GM12872 (cell line): ENCODE measurements around the gene MAGI2.

Experiments
- CTCF ChIP-seq: IDR thresholded peaks from 3 replicates; pipeline ENCODE4 v1.5.1; 2011; ENCODE audit warnings: low read depth, mild to moderate bottlenecking, low read length, moderate library complexity; ENCODE audit not compliant: insufficient read depth

Gene MAGI2

GRCh38 chr7:78141522-78142281, 1311.8 kb downstream of the MAGI2 start:
- TF ChIP-seq CTCF, result no peak

- no peak for TF ChIP-seq CTCF
Observed at GRCh38 chr7:78140109-78140508, 1313.4 kb downstream of the MAGI2 start.

DNA sequence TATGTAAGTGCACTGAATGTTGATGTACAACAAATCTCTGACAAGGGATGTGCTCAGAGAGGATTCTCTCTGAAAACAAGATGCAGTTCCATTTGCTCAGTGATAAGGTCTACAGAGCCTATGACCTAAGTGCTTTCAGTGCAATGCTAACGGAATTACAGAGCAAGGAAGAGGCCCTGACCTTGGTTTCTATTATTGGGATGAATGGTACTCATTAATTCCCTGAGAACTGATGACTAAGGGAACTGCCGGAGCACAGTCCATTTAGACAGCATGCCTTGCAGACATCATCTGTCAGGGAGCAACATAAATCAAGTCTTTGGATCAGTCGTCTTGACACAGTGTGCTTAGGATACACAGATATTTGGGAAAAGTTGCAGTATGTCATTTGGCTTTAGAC, 1314.1 kb downstream of the MAGI2 start:
- TF ChIP-seq CTCF, result no peak

GRCh38 chr7:78134774-78135173, 1318.7 kb downstream of the MAGI2 start:
- no peak for TF ChIP-seq CTCF

GRCh38 chr7:78134256-78134655, 1319.2 kb downstream of the MAGI2 start:
- TF ChIP-seq CTCF, result peak; percentile 48; the same call in 2 of the 3 replicates

GRCh38 chr7:78130446-78131215, 1322.8 kb downstream of the MAGI2 start:
- no peak for TF ChIP-seq CTCF

DNA sequence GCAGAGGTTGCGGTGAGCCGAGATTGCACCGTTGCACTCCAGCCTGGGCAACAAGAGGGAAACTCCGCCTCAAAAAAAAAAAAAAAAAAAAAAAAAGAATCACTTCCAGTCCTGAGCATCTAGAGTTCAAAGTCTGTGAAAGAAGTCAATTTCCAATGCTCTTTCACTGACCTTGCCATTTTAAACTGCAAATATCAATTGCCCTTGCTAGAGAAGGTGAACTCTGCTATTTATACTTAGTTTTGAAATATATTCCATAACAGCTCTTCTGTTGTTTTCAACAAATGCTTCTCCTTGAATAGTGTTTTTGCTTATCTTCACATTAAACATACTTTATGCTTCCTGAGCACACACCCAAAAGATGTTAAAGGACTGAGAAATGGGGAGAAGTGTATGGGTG, 1323.6 kb downstream of the MAGI2 start:
- TF ChIP-seq CTCF, result no peak
